ENCODE data around the gene ZNF367.

The ZNF367 gene

DNA sequence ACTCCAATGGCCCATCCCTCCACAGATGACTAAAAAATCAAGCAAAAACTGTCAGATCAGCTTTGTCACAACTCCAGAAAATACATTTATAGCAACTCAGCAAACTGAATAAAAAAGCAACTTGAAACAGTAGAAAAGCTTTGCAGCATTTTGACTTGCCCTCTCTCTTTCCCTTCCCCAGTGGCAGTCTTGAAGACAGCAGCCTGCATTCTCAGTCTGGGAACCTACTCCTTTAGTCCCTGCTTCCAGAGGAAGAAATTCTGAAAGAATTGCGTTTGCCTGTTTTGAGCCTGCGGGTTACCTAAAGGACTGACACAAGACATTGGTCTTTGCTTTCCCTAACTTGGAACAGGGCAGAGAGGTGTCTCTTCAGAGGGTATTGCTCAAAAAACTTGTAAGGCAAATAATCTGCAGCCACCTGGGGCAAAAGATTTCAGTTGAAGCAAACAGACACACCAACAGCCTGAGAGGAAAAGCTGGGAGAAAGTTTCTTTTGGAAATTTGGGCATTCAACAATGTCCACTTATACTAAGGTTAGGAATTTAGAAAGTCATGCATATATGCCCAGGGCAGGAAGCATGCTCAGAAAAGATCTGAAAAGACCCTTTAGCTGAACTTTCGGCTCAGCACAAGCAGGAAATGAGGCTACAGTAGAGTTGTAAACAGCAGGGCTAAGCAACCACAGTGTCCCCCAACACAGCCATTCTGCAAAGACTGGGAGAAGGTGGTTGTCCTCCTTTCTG, 19.4 kb downstream of the ZNF367 start:
- TF ChIP-seq, protein P1, sequence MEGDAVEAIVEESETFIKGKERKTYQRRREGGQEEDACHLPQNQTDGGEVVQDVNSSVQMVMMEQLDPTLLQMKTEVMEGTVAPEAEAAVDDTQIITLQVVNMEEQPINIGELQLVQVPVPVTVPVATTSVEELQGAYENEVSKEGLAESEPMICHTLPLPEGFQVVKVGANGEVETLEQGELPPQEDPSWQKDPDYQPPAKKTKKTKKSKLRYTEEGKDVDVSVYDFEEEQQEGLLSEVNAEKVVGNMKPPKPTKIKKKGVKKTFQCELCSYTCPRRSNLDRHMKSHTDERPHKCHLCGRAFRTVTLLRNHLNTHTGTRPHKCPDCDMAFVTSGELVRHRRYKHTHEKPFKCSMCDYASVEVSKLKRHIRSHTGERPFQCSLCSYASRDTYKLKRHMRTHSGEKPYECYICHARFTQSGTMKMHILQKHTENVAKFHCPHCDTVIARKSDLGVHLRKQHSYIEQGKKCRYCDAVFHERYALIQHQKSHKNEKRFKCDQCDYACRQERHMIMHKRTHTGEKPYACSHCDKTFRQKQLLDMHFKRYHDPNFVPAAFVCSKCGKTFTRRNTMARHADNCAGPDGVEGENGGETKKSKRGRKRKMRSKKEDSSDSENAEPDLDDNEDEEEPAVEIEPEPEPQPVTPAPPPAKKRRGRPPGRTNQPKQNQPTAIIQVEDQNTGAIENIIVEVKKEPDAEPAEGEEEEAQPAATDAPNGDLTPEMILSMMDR (conservative IDR thresholded peaks at IDR 0.05; ENCODE audit: low read depth, low read length) = no peak
- H3K4me3 ChIP-seq (ENCODE audit: low read length) = no peak overlapping the region
- DNase-seq (ENCODE audit: low read depth) = no peak

DNA sequence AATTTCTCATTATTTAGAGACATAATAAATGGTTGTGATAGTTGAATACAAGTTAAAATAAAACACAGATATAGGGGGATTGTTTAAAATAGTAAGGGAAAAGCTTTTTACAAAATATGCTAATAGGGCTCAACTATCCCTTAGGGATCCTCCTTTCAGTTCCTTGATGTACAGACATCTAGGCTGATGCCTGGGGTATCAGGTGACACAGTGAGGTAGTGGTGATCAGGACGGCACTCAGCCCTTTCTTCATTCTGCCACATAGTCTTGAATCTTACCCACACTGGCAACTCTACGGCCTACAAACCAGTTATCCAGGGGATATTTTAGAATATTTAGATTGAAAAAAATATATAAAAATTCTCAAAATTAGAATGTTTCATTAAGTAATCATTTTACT, 22.2 kb downstream of the ZNF367 start:
- TF ChIP-seq, protein P1 (conservative IDR thresholded peaks at IDR 0.05; ENCODE audit: low read depth, low read length) = no peak
- no peak overlapping the region for H3K4me3 ChIP-seq (ENCODE audit: low read length)
- DNase-seq (ENCODE audit: low read depth) = no peak

DNA sequence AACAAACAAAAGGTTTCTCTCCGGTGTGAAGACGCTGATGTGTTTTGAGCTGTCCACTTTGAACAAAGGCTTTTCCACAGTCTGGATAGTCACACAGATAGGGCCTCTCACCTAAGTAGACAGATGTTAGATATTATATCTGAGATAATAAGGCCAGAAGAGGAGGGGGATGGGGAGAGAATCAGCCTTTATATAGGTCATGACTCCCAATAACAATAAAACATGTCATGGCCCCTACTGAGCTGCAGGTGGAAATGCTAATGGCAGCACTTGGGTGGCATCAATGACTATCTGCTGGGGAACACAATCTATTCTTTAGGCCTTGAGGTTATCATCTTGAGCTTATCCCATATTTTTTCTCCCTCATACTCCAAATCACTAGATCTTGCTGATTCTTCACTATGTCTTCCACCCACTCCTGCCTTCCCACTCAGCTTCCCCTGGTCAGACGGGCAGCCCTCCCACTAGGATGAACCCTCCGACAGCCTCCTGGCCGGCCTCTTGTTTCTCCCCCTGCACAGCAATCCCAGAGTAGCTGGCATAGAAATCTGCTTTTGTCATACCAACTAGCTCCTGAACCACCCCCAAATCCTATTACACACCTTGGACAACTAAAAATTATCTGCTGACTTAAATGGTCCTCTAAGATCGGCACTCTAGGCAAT, 23.2 kb downstream of the ZNF367 start:
- no peak overlapping the region for H3K4me3 ChIP-seq (ENCODE audit: low read length)
- TF ChIP-seq, protein P1 (conservative IDR thresholded peaks at IDR 0.05; ENCODE audit: low read depth, low read length) = no peak
- no peak for DNase-seq (ENCODE audit: low read depth)

DNA sequence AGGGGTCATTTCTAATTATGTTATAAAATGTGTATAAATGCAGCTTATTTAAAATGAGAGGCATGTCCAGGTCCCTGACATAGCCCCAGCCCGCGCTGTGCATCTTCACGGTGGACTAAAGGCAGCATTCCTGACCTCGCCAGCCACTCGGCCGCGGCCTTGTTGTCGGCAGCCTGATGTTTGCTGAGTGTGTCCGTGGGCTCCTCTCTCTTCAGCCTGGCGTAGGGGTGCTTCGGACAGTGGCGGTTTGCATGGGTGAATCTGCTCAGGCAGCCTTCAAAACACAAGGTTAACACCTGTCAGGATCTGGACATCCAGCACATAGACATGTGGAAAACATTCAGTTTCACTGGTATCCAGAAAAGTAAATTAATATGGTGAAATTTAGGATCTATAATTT, 25.9 kb downstream of the ZNF367 start:
- DNase-seq (ENCODE audit: low read depth) = no peak
- H3K4me3 ChIP-seq (ENCODE audit: low read length) = no peak overlapping the region
- TF ChIP-seq, protein P1 (conservative IDR thresholded peaks at IDR 0.05; ENCODE audit: low read depth, low read length) = no peak

DNA sequence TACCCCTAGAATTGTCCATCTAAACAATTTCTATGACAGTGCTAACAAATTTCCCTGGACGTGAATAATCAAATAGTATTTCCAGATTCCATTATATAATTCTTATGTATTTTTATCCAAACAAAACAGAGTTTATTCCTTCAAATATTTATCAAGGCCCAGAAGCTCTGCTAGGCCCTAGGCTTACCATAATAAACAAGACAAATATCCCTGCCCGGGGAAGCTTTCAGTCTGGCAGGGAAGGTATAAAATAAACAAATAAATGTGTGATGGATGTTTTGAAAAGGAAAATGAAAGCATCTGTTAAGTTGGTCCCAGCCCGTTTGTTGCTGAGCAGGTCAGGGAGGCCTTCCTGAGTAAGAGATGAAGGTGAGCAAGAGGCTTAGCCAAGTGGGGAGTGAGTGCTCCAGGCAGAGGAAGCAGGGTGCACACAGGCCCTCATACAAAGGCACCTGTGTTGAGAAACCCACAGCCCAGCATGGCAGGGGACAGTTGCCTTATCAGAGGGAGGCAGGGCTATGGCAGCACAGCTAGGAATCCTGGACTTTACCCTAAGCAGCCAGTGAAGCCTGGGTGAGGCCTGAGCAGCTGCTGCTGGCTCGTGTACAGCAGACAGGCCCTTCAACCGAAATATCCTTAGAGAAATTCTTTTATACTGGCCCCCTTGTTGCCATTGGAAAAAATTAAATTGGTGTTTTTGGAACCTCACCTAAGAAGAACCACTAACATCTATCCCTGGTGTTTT, 27.0 kb downstream of the ZNF367 start:
- TF ChIP-seq, protein P1 (conservative IDR thresholded peaks at IDR 0.05; ENCODE audit: low read depth, low read length) = no peak
- H3K4me3 ChIP-seq (ENCODE audit: low read length) = no peak overlapping the region
- DNase-seq (ENCODE audit: low read depth) = no peak

DNA sequence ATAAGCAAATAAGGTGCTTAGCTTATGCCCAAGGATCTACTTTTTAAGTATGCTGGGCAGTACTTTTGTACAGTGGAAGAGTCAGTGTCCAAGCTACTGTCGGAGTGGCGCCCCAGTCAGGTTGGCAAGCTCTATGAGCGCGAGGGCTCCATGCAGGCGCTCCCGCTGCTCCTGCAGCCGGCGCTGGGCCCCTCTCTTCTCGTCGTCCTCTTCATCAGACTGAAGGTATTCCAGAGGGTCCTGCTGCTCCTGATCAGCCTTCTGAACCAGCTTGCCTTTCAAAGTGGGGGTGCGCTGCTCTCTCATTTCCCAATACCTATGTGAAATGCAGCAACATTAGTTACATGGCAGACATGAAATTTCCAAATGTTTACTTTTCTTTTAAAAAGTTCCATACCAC, 30.0 kb downstream of the ZNF367 start:
- DNase-seq (ENCODE audit: low read depth) = no peak
- TF ChIP-seq, protein P1 (conservative IDR thresholded peaks at IDR 0.05; ENCODE audit: low read depth, low read length) = no peak
- no peak overlapping the region for H3K4me3 ChIP-seq (ENCODE audit: low read length)

Measured in retinal pigment epithelial cell (primary cell).